Measurements from ENCODE around the gene AFAP1L2.

AFAP1L2 gene

GRCh38 chr10:114245121-114245791 is 159.0 kb downstream of the AFAP1L2 start:
- Mint-ChIP-seq H3K9me3 (no peaks in the 10 kb centered on the region), H3K4me1 (peaks cover 5% of the 10 kb centered on the region), H3K36me3 (ENCODE audit: low read depth) (no peaks in the 10 kb centered on the region), H3K27ac (no peak overlapping the region), H3K4me3 (no peak overlapping the region), H3K27me3 (ENCODE audit: low read depth) (peaks cover 69% of the 10 kb centered on the region)
- no peak for TF ChIP-seq CTCF (IDR thresholded peaks at IDR 0.05; ENCODE audit: unreplicated experiment in 3 of 3)

Measured in nephron (organoid).